H9 (cell line): Measurements from ENCODE around the gene ZC3H6. TPM values are rescaled to one million over a fixed set of nuclear protein-coding genes. Genes with fewer than 3 reads are reported as not detected.

Source experiments
- DNase-seq: peaks from one replicate; pipeline ENCODE4 v3.0.0-alpha.2; 2017
- H2AFZ ChIP-seq: one replicate; pipeline ENCODE4 v1.6.1; 2013; ENCODE audit warnings: mild to moderate bottlenecking, low read length, control low read depth, moderate library complexity
- H2AK5ac ChIP-seq: 2 replicates; pipeline ENCODE4 v1.6.1; 2013; ENCODE audit warnings: low read length, control low read depth, mixed read lengths; ENCODE audit not compliant: insufficient read length
- H2BK120ac ChIP-seq: one replicate; pipeline ENCODE4 v1.6.1; 2013; ENCODE audit warnings: low read depth, mild to moderate bottlenecking, low read length, control low read depth, inconsistent platforms; ENCODE audit not compliant: poor library complexity, severe bottlenecking
- H2BK12ac ChIP-seq: 2 replicates; pipeline ENCODE4 v1.6.1; 2013; ENCODE audit warnings: low read length, control low read depth, mixed read lengths, low read depth; ENCODE audit not compliant: insufficient read length
- H2BK15ac ChIP-seq: 2 replicates; pipeline ENCODE4 v1.6.1; 2013; ENCODE audit warnings: low read depth, low read length, control low read depth
- H2BK20ac ChIP-seq: one replicate; pipeline ENCODE4 v1.6.1; 2013; ENCODE audit warnings: low read depth, mild to moderate bottlenecking, low read length, control low read depth, inconsistent platforms; ENCODE audit not compliant: poor library complexity, severe bottlenecking
- H2BK5ac ChIP-seq: 2 replicates; pipeline ENCODE4 v1.6.1; 2013; ENCODE audit warnings: low read length, control low read depth, mixed read lengths; ENCODE audit not compliant: insufficient read length
- H3K14ac ChIP-seq: 2 replicates; pipeline ENCODE4 v1.6.1; 2013; ENCODE audit warnings: low read length, control low read depth; ENCODE audit not compliant: insufficient read depth
- H3K18ac ChIP-seq: 2 replicates; pipeline ENCODE4 v1.6.1; 2013; ENCODE audit warnings: low read depth, mild to moderate bottlenecking, mixed read lengths, low read length, control low read depth; ENCODE audit not compliant: insufficient read length
- H3K23ac ChIP-seq: 2 replicates; pipeline ENCODE4 v1.6.1; 2013; ENCODE audit warnings: low read length, control low read depth, mixed read lengths, low read depth; ENCODE audit not compliant: insufficient read length
- H3K23me2 ChIP-seq: 2 replicates; pipeline ENCODE4 v1.6.1; 2013; ENCODE audit warnings: low read depth, mild to moderate bottlenecking, mixed read lengths, low read length, control low read depth; ENCODE audit not compliant: insufficient read length, poor library complexity, severe bottlenecking
- H3K27ac ChIP-seq: 2 replicates; pipeline ENCODE4 v1.5.1; 2013; ENCODE audit warnings: low read length, control low read depth, mixed read lengths, low read depth; ENCODE audit not compliant: insufficient read length
- H3K27me3 ChIP-seq: 2 replicates; pipeline ENCODE4 v1.6.1; 2013; ENCODE audit warnings: low read length, control low read depth, inconsistent platforms; ENCODE audit not compliant: insufficient read depth
- H3K4ac ChIP-seq: 2 replicates; pipeline ENCODE4 v1.6.1; 2013; ENCODE audit warnings: low read depth, mild to moderate bottlenecking, control low read depth, inconsistent platforms, low read length, moderate library complexity
- H3K4me1 ChIP-seq: 2 replicates; pipeline ENCODE4 v1.6.1; 2013; ENCODE audit warnings: low read length, control low read depth, inconsistent platforms; ENCODE audit not compliant: insufficient read depth
- H3K4me2 ChIP-seq: 2 replicates; pipeline ENCODE4 v1.6.1; 2013; ENCODE audit warnings: low read length, control low read depth, mixed read lengths; ENCODE audit not compliant: insufficient read length, insufficient read depth
- H3K56ac ChIP-seq: 2 replicates; pipeline ENCODE4 v1.6.1; 2013; ENCODE audit warnings: low read depth, mild to moderate bottlenecking, mixed read lengths, low read length, control low read depth; ENCODE audit not compliant: insufficient read length
- H3K79me1 ChIP-seq: 2 replicates; pipeline ENCODE4 v1.6.1; 2013; ENCODE audit warnings: low read depth, mild to moderate bottlenecking, moderate library complexity, low read length, control low read depth, inconsistent platforms; ENCODE audit not compliant: insufficient read depth, poor library complexity, severe bottlenecking
- H3K79me2 ChIP-seq: 2 replicates; pipeline ENCODE4 v1.6.1; 2013; ENCODE audit warnings: low read length, control low read depth, inconsistent platforms; ENCODE audit not compliant: insufficient read depth
- H3K9ac ChIP-seq: 2 replicates; pipeline ENCODE4 v1.6.1; 2013; ENCODE audit warnings: low read length, control low read depth, mixed read lengths; ENCODE audit not compliant: insufficient read length; ENCODE audit errors: extremely low read depth
- H3K9me3 ChIP-seq: one replicate; pipeline ENCODE4 v1.6.1; 2013; ENCODE audit warnings: low read depth, low read length, inconsistent platforms; ENCODE audit not compliant: control insufficient read depth
- H3T11ph ChIP-seq: one replicate; pipeline ENCODE4 v1.6.1; 2013; ENCODE audit warnings: mild to moderate bottlenecking, low read length, control low read depth, inconsistent platforms
- H4K20me1 ChIP-seq: one replicate; pipeline ENCODE4 v1.6.1; 2013; ENCODE audit not compliant: control insufficient read depth, insufficient read length, insufficient read depth
- H4K5ac ChIP-seq: 2 replicates; pipeline ENCODE4 v1.6.1; 2013; ENCODE audit warnings: low read depth, mild to moderate bottlenecking, mixed read lengths, low read length, control low read depth; ENCODE audit not compliant: insufficient read length
- H4K8ac ChIP-seq: replicated peaks from 2 replicates; pipeline ENCODE4 v1.6.1; 2013; ENCODE audit warnings: low read length, control low read depth, mixed read lengths, low read depth; ENCODE audit not compliant: insufficient read length
- H4K91ac ChIP-seq: 2 replicates; pipeline ENCODE4 v1.6.1; 2013; ENCODE audit warnings: low read depth, mild to moderate bottlenecking, moderate library complexity, mixed read lengths, low read length, control low read depth; ENCODE audit not compliant: insufficient read length
- H3K27ac Mint-ChIP-seq, 3 experiments: 2 replicates in 2 of 3; 3 replicates in 1 of 3; pipeline ENCODE4 v1.8.0; 2020 to 2021; ENCODE audit warnings: mixed read lengths in 3 of 3, mild to moderate bottlenecking in 1 of 3, moderate library complexity in 1 of 3
- H3K27me3 Mint-ChIP-seq: 2 replicates; pipeline ENCODE4 v1.8.0; 2021; ENCODE audit warnings: low read depth, mild to moderate bottlenecking, moderate library complexity, mixed read lengths
- H3K36me3 Mint-ChIP-seq, 3 experiments: 2 replicates in 2 of 3; 3 replicates in 1 of 3; pipeline ENCODE4 v1.8.0; 2020 to 2021; ENCODE audit warnings: low read depth in 3 of 3, mixed read lengths in 3 of 3; ENCODE audit not compliant: insufficient read depth in 1 of 3
- H3K4me1 Mint-ChIP-seq, 2 experiments: 2 replicates each; pipeline ENCODE4 v1.8.0; 2020; ENCODE audit warnings: mixed read lengths in 2 of 2
- H3K4me3 Mint-ChIP-seq, 2 experiments: 2 replicates in 1 of 2; 3 replicates in 1 of 2; pipeline ENCODE4 v1.8.0; 2020 to 2021; ENCODE audit warnings: mild to moderate bottlenecking in 2 of 2, mixed read lengths in 2 of 2, moderate library complexity in 1 of 2
- H3K9me3 Mint-ChIP-seq, 2 experiments: 2 replicates in 1 of 2; 3 replicates in 1 of 2; pipeline ENCODE4 v1.8.0; 2020; ENCODE audit warnings: mild to moderate bottlenecking in 2 of 2, mixed read lengths in 2 of 2, moderate library complexity in 1 of 2
- CTCF ChIP-seq: fragments of 200-600 bp; sonication (generic); conservative IDR thresholded peaks from 3 replicates; pipeline ENCODE4 v1.8.0; 2021; ENCODE audit warnings: antibody characterized with exemption, mild to moderate bottlenecking
- WGBS: extraction: QIAGEN DNeasy Blood & Tissue Kit; methylation state at CpG from one replicate; pipeline ENCODE4 v1.1.7; 2013; ENCODE audit warnings: missing lambda C conversion rate, low lambda C conversion rate, mixed read lengths; ENCODE audit not compliant: insufficient read length; ENCODE audit errors: extremely low coverage; 5-methylcytosine and 5-hydroxymethylcytosine counted together
- total RNA-seq: library from RNA; stranded (reverse); gene quantifications from 2 replicates; pipeline ENCODE4 v1.2.1, GENCODE V29; 2021

The ZC3H6 gene
- total RNA-seq, 1 experiment from 2014 or later, result 3.5 TPM

- Histone ChIP-seq H2AK5ac (no peak overlapping the region), H4K5ac (no peak overlapping the region), H4K91ac (no peak overlapping the region), H3K14ac (no peak overlapping the region), H3K4me2 (no peak overlapping the region), H3K23me2 (no peaks in the 10 kb centered on the region), H3K18ac (no peak overlapping the region), H3K27ac (no peak overlapping the region), H3K79me1 (no peaks in the 10 kb centered on the region), H2BK20ac (no peak overlapping the region), H2BK5ac (no peak overlapping the region), H3K56ac (no peak overlapping the region), H4K8ac (no peak overlapping the region), H3K9me3 (no peaks in the 10 kb centered on the region), H4K20me1 (no peaks in the 10 kb centered on the region), H2BK15ac (no peak overlapping the region), H3K79me2 (no peaks in the 10 kb centered on the region), H2BK120ac (no peak overlapping the region), H3K27me3 (no peaks in the 10 kb centered on the region), H3K4ac (no peak overlapping the region), H2BK12ac (no peak overlapping the region), H3K4me1 (no peaks in the 10 kb centered on the region), H2AFZ (no peak overlapping the region), H3K9ac (no peak overlapping the region), H3T11ph (no peak overlapping the region), H3K23ac (no peak overlapping the region)
- no peaks in the 10 kb centered on the region for H3K27me3 Mint-ChIP-seq
- no peak for DNase-seq
- peaks cover 0 to 3% of the 10 kb centered on the region in 2 experiments; a peak in 1 of 4 replicates for H3K4me1 Mint-ChIP-seq
- peaks cover 0 to 4% of the 10 kb centered on the region in 2 experiments; a peak in 1 of 5 replicates for H3K9me3 Mint-ChIP-seq
- no peak for TF ChIP-seq CTCF
- no peak overlapping the region for H3K4me3 Mint-ChIP-seq
- peaks cover 12 to 23% (median 19%) of the 10 kb centered on the region in 3 experiments for H3K36me3 Mint-ChIP-seq
- H3K27ac Mint-ChIP-seq, result no peak overlapping the region
- WGBS, result no CpG with 5 or more reads among the region's 5 CpGs
These were observed 56.8 kb downstream of the ZC3H6 start for GRCh38 chr2:112332123-112332696.
